Keratinocyte (primary cell): Measurements from ENCODE around the gene ALCAM.

Experiments used
- EZH2 ChIP-seq: IDR thresholded peaks from one replicate; pipeline ENCODE4 v1.6.1; 2012; ENCODE audit warnings: inconsistent platforms, mild to moderate bottlenecking, low read length, moderate library complexity
- TF ChIP-seq, protein P1 (sequence below), 3 experiments: IDR thresholded peaks in 1 of 3; conservative IDR thresholded peaks in 1 of 3; optimal IDR thresholded peaks in 1 of 3; 2 replicates in 2 of 3; 3 replicates in 1 of 3; pipeline versions ENCODE3 to v1.5.1; 2011; ENCODE audit warnings: low read length in 3 of 3, mild to moderate bottlenecking in 3 of 3, moderate library complexity in 2 of 3, control low read depth in 1 of 3, inconsistent platforms in 1 of 3; ENCODE audit not compliant: insufficient read depth in 2 of 3; ENCODE audit errors: extremely low read depth in 1 of 3

- TF ChIP-seq, protein P1, sequence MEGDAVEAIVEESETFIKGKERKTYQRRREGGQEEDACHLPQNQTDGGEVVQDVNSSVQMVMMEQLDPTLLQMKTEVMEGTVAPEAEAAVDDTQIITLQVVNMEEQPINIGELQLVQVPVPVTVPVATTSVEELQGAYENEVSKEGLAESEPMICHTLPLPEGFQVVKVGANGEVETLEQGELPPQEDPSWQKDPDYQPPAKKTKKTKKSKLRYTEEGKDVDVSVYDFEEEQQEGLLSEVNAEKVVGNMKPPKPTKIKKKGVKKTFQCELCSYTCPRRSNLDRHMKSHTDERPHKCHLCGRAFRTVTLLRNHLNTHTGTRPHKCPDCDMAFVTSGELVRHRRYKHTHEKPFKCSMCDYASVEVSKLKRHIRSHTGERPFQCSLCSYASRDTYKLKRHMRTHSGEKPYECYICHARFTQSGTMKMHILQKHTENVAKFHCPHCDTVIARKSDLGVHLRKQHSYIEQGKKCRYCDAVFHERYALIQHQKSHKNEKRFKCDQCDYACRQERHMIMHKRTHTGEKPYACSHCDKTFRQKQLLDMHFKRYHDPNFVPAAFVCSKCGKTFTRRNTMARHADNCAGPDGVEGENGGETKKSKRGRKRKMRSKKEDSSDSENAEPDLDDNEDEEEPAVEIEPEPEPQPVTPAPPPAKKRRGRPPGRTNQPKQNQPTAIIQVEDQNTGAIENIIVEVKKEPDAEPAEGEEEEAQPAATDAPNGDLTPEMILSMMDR (optimal IDR thresholded peaks at IDR 0.05 in 1 of 3, IDR thresholded peaks at IDR 0.05 in 1 of 3, conservative IDR thresholded peaks at IDR 0.05 in 1 of 3; ENCODE audit: extremely low read depth in 1 of 3, insufficient read depth in 2 of 3, low read length in 3 of 3): no peak
- no peak for TF ChIP-seq EZH2
Measured at GRCh38 chr3:105490045-105490444, 123.3 kb downstream of the ALCAM start.
